DOHH2 (cell line): Measurements from ENCODE around the gene TMEM269.

ENCODE experiments used
- CTCF ChIP-seq: fragments of 200-600 bp; sonication (generic); IDR thresholded peaks from one replicate; pipeline ENCODE4 v1.5.1; 2014; ENCODE audit warnings: antibody characterized with exemption, mild to moderate bottlenecking, low read depth, low read length; ENCODE audit not compliant: poor library complexity, severe bottlenecking
- EZH2phosphoT487 ChIP-seq: fragments of 200-600 bp; sonication (generic); IDR thresholded peaks from 2 replicates; pipeline ENCODE4 v1.6.1; 2017; ENCODE audit warnings: borderline replicate concordance, mild to moderate bottlenecking, antibody characterized with exemption, low read length, moderate library complexity, mixed read lengths

GRCh38 chr1:42845193-42845592 lies 60.4 kb downstream of the TMEM269 start:
- TF ChIP-seq CTCF (no peak), EZH2phosphoT487 (no peak)
